OCI-M2 (cell line): ENCODE measurements around the gene KIF11.
"Not testable (repeated sequence)": the region's sequence is repeated elsewhere in the genome, so short reads cannot be mapped to it uniquely, and the experiment has no call there.

Experiments
- DNase-seq: peaks from one replicate; lab custom pipeline; 2025; ENCODE audit not compliant: unreplicated experiment; lab: John Stamatoyannopoulos, UW

Gene KIF11

DNA sequence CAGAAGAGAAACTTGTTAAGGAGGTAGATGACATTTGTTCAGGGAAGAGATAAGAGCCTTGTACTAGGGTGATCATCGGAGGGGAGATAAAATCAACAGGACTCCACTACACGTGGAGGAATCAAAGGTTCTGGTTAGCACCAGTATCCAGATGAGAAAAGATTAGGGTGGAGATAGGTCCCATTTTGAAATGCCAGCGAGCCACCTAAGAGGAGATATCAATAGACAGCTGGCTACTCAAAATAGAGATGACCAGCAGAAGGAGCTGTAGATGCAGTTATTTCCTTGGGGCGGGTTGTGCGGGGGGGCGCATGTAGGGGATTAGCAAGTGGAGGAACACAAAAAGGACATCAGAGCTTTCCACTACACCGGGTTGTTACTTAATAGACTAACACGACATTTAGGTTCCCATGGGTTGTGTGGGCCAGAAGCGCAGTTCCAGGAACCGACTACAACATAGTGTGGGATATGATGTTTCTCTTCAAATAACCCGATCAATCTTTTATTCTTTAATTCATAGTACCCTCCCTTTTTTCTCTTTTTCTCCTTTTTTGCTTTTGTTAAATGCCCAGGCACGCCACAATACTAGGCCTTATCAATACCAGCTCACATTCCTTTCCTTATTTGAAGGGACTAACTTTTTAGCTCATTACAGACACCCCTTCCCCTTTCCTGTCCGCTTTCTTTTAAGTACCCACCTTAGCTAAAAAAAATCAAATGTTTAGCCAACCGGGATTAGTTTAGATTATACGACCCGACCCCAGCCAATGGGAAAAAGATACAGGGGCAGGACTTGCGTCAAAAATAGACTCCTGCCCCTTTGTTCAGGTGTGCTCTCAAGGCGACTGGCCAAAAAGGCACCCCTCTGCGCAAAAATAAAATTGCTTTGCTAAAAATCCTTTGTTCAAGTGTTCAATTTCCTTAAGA, 2.0 kb upstream of the KIF11 start:
- peak; percentile 36 for DNase-seq

DNA sequence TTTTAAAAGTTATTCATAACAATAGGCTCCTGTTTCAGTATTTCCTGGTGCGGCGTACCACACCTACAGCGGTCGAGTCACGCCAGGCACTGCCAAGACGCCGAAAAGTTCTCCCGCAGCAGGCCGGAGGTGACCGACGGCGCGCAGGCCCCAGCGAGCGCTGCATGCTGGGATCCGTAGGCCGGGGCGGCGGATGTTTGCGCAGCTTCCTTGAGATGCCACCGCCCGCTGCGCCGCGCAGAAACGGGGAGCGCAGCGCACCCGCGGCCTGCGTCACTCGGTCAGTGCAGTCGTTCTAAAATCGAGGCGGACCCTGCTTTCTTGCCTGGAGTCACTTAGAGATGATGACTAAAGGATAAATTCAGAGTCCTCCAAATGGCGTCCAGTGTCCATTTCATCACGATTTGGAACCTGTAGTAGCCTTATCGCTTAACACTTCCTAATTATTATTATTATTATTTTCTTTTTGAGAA, 1.3 kb upstream of the KIF11 start:
- no peak for DNase-seq

DNA sequence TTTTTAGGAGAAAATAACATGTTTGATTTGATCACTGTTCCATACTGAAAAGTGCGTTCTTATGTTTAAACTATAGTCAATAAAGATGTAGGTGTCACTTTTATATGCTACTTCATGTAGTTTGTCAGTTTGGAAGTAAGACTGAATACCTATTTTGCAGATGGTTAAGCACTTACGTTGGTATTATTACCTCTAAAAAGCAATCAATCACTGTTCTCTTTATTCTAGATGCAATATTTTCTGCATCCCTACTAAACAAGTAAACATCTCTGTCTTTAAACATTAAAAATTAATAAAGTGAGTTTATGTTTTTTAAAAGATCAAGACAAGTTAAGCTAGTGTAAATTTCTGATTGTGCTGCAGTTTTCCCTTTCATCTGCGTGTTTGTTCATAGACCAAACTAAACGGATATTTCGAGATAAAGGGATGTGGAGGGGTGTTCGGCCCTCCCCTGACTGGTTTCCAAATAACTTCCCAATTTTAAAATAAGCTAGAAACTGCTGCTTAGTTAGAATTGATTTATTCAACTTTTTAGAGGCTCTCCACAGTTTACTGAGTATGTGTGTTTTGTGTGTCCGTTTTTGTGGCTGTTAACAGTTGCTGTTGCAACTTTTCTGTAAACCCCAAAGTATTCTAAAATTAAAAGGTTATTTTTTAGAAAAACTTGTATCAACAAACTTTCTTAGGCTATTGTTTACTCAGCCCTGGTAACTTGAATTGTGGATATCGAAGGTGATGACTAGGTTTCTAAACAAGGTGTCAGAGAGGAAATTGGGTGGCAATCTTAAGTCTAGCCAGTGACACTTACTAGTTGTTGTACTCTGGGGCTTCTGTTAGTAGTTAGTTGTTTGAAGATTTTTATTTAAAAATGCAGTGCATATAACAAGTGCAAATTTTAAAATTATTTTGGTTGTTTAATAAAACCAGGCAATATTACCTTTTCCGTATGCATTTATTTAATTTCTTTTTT, 974 bp downstream of the KIF11 start:
- DNase-seq: no peak

GRCh38 chr10:92595505-92595904, 2.6 kb downstream of the KIF11 start:
- no peak for DNase-seq

DNA sequence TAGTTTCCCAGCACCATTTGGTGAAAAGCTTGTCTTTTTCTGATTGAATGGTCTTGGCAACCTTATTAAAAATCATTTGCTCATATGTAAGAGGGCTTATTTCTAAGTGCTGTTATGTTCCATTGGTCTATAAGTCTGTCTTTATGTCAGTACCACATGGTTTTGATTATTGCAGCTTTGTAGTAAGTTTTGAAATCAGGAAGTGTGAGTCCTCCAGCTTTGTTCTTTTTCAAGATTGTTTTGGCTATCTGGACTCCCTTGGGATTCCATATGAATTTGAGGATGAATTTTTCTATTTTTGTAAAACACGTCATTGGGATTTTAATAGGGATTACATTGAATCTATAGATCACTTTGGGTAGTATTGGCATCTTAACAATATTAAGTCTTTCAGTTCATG, 5.4 kb downstream of the KIF11 start:
- DNase-seq: no peak

- DNase-seq: no peak
These were observed 11.9 kb downstream of the KIF11 start for GRCh38 chr10:92604841-92605240.

- no peak for DNase-seq
These were observed 22.6 kb downstream of the KIF11 start for GRCh38 chr10:92615515-92615914.

DNA sequence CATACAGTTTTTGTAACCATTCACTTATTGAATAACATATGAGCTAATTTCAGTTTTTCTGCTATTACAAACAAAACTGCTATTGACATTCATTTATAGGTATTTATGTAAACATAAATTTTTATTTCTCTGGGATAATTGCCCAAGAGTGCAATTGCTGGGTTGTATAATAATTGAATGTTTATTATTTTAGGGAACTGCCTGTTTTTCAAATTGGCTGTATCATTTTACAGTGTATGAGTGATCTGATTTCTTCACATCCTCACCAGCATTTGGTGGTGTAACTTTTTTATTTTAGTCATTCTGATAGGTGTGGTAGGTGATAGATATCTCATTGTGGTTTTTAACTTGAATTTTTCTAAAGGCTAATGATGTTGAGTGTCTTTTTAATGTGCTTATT, 26.4 kb downstream of the KIF11 start:
- DNase-seq: no peak

DNA sequence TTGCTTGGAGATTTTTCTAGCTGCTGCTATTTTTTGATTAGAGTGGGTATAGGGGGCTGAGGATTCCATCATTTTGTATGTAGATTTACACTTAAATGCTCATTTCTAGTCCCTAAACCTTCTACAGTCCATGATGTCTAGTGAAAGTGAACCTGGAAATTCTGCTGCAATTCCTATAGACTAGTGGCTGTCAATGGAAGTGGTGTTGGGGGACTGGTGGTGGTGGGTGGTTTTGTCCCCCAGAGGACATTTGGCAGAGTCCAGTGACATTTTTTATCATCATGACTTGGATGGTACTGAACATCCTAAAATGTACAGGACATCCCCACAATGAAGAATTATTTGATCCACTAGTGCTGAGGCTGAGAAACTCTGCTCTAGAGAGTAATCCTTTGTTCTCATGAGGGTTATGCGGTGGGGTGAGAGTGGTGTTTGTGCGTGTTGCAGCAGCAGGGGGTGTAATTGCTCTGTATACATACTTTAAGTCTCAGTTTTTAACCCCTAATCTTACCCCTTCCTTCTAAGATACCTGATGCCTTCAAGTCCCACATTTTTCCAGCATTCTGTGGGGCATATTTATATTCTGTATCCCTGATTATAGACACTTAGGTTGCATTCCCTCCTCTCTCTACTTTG, 35.0 kb downstream of the KIF11 start:
- DNase-seq: no peak

GRCh38 chr10:92629945-92630344, 37.0 kb downstream of the KIF11 start:
- no peak for DNase-seq

DNA sequence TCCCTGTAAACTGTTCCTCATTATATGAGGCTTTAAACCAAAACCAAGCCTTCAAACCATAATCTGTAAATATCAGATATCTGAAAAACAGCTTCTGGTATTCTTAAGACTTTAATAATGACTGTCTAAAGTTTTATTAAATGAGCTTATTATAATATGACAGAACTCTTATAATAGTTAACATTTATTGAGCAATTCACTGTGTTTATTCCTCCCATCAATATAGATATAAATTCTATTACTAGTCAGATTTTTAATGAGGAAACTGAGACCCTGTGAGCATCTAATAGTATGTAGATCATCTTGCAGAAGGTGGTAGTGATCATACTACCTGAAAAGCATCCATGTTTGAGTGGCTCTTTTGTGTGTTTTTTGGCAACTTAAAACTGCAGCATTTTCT, 45.1 kb downstream of the KIF11 start:
- no peak for DNase-seq

GRCh38 chr10:92640107-92640506, 47.2 kb downstream of the KIF11 start:
- no peak for DNase-seq

- DNase-seq: no peak
These were observed 48.6 kb downstream of the KIF11 start for GRCh38 chr10:92641492-92641891.

- no peak for DNase-seq
These were observed 52.0 kb downstream of the KIF11 start for GRCh38 chr10:92644921-92645320.

GRCh38 chr10:92650864-92651263, 57.9 kb downstream of the KIF11 start:
- DNase-seq: not testable (repeated sequence)

- no peak for DNase-seq
These were observed 62.5 kb downstream of the KIF11 start for GRCh38 chr10:92655426-92655825.

DNA sequence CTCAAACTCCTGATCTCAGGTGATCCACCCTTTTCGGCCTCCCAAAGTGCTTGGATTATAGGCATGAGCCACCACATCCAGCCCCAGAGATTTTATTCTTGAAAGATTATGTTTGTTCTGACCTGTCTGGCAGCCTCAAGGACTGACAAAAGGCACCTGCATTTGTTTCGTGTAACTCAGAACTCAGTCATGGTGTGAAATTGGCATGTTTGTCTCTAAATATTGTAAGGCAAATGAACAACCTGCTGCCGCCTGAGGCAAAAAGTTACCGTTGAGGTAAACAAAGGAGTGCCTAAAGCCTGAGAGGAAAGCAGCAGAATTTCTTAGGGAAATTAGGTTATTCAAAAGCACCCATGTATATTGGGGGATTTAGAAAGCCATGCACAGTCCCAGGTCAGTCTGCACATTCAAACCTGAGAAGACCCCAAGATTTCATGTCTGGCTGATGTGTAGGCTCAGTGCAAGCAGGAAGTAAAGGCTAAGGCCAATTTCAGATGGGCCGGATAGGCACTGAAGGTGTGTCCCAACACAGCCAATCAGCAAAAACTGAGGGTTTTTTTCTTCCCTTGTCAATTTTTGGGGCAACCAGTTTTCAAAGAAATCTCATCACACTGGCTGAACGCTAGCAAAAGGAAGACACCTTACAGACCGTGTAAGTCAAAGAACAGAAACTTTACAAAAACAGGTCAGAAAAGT, 63.5 kb downstream of the KIF11 start:
- DNase-seq: no peak

DNA sequence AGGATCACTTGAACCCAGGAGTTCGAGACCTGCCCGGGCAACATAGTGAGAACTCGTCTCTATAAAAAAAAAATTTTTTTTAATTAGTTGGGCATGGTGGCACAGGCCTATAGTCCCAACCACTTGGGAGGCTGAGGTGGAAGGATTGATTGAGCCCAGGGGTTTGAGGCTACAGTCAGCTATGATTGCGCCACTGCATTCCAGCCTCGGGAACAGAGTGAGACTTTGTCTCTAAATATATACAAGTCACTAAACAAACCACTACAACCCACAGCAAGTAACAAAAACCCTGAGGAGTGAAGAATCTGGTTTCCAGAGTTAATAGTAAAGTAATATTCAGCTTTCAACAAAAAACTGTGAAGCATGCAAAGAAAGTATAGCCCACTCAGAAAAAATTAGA, 64.1 kb downstream of the KIF11 start:
- no peak for DNase-seq

GRCh38 chr10:92662848-92663247, 69.9 kb downstream of the KIF11 start:
- no peak for DNase-seq

- DNase-seq: no peak
These were observed 71.4 kb downstream of the KIF11 start for GRCh38 chr10:92664322-92664721.

DNA sequence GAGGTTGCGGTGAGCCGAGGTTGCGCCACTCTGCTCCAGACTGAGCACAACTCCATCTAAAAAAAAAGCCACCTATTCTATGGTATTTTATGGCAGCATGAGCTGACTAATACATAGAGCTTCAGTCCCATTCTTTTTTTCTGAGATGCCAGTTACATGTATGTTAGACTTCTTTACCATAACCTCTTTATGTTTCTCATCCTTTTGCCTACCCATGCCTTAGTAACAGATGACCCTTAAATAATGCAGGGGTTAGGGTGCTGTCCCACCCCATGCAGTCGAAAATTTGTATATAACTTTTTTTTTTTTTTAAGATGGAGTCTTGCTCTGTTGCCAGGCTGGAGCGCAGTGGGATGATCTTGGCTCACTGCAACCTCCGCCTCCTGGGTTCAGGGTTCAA, 74.1 kb downstream of the KIF11 start:
- no peak for DNase-seq
